GM18517 (cell line): ENCODE results near the gene PM20D2.

Source experiments
- ATAC-seq: cut with Tn5 transposase; IDR thresholded peaks from one replicate; pipeline ENCODE4 v1.9.1; 2021; ENCODE audit warnings: mild to moderate bottlenecking, moderate library complexity; ENCODE audit not compliant: unreplicated experiment

The PM20D2 gene

GRCh38 chr6:89145091-89145955, 532 bp upstream of the PM20D2 start:
- ATAC-seq: peak; percentile 58

- ATAC-seq: peak; percentile 27
Measured at GRCh38 chr6:89146718-89147700, 1.2 kb downstream of the PM20D2 start.

GRCh38 chr6:89148016-89148750, 2.3 kb downstream of the PM20D2 start:
- no peak for ATAC-seq

GRCh38 chr6:89154131-89154530, 8.3 kb downstream of the PM20D2 start:
- ATAC-seq: no peak

GRCh38 chr6:89160331-89161092, 14.7 kb downstream of the PM20D2 start:
- ATAC-seq: no peak

- no peak for ATAC-seq
Measured at GRCh38 chr6:89161326-89162046, 15.6 kb downstream of the PM20D2 start.

GRCh38 chr6:89162047-89162371, 16.2 kb downstream of the PM20D2 start:
- ATAC-seq: no peak

- no peak for ATAC-seq
Measured at GRCh38 chr6:89172131-89172530, 26.3 kb downstream of the PM20D2 start.

- ATAC-seq: no peak
Measured at GRCh38 chr6:89173634-89174033, 27.8 kb downstream of the PM20D2 start.

GRCh38 chr6:89180112-89180511, 34.3 kb downstream of the PM20D2 start:
- no peak for ATAC-seq

GRCh38 chr6:89180971-89181370, 35.1 kb downstream of the PM20D2 start:
- no peak for ATAC-seq

- no peak for ATAC-seq
Measured at GRCh38 chr6:89183294-89183693, 37.4 kb downstream of the PM20D2 start.

GRCh38 chr6:89184344-89184743, 38.5 kb downstream of the PM20D2 start:
- no peak for ATAC-seq

- ATAC-seq: no peak
Measured at GRCh38 chr6:89186762-89187161, 40.9 kb downstream of the PM20D2 start.

- ATAC-seq: no peak
Measured at GRCh38 chr6:89187504-89187903, 41.6 kb downstream of the PM20D2 start.

GRCh38 chr6:89190741-89191140, 44.9 kb downstream of the PM20D2 start:
- ATAC-seq: no peak

GRCh38 chr6:89194559-89194958, 48.7 kb downstream of the PM20D2 start:
- no peak for ATAC-seq

GRCh38 chr6:89197141-89197540, 51.3 kb downstream of the PM20D2 start:
- ATAC-seq: no peak

GRCh38 chr6:89198235-89198634, 52.4 kb downstream of the PM20D2 start:
- ATAC-seq: no peak

- ATAC-seq: no peak
Measured at GRCh38 chr6:89199579-89199978, 53.7 kb downstream of the PM20D2 start.
